Stimulated activated CD8-positive, alpha-beta memory T cell treated with anti-CD3 and anti-CD28 coated beads, Interleukin-7, amount 100 ng/mL, for 1 hour (primary cell): Measurements from ENCODE around the gene CTNNAL1.
"Not testable (repeated sequence)": the region's sequence is repeated elsewhere in the genome, so short reads cannot be mapped to it uniquely, and the experiment has no call there.

Experiments used
- DNase-seq, 2 donors: peaks; one replicate each; pipeline ENCODE4 v3.0.0-alpha.2; 2020; ENCODE audit warnings: low read depth in 2 of 2

Gene CTNNAL1

GRCh38 chr9:108928386-108928785, 84.9 kb downstream of the CTNNAL1 start:
- no peak for DNase-seq

DNA sequence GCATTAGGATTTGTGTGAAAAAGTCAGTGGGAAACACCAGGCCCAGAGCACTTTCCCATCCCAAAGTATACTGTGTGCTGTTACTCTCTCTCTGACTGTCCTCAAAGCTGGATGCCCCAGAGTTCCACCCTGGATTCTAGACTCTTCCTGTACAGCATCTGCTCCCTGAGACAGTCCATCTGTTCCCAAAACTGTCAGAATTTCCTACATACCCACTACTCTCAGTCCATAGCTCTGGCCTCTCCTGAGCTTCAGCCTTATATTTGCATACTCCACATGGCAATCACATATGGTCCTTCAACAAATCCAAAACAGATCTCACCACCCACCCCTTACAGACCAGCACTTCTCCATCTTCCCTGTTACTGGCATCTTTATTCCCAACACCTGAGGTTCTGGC, 88.8 kb downstream of the CTNNAL1 start:
- DNase-seq, result no peak

DNA sequence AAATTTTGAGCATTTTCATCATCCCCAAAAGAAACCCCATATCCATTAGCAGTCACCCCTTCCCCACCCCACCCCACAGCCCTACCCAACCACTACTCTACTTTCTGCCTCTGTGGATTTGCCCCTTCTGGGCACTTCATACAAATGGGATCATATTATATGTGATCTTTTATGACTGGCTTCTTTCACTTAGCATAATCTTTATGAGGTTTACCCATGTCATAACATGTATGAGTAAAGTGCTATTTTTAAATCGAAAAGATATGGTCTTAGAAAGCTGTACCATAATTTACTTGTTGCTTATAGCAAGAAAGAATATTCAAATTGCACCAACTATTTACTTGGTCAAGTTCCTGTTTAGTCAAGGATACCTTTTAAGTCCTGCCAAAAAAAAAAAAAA, 92.1 kb downstream of the CTNNAL1 start:
- no peak for DNase-seq

DNA sequence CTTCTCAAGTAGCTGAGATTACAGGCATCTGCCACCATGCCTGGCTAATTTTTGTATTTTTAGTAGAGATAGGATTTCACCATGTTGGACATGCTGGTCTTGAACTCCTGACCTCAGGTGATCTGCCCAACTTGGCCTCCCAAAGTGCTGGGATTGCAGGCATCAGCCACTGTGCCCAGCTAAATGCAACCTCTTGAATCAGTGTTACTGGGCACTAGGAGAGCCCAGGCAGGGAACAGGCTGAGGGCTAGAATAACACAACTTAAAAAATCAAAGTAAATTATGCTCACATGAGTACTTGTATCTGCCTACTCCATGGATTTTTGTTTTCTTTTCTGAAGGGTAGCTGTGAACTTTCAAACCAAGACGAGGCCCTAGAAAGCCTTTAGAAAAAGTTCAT, 92.9 kb downstream of the CTNNAL1 start:
- DNase-seq, result not testable (repeated sequence)

- DNase-seq, result no peak
Measured at GRCh38 chr9:108919517-108919916, 93.8 kb downstream of the CTNNAL1 start.

DNA sequence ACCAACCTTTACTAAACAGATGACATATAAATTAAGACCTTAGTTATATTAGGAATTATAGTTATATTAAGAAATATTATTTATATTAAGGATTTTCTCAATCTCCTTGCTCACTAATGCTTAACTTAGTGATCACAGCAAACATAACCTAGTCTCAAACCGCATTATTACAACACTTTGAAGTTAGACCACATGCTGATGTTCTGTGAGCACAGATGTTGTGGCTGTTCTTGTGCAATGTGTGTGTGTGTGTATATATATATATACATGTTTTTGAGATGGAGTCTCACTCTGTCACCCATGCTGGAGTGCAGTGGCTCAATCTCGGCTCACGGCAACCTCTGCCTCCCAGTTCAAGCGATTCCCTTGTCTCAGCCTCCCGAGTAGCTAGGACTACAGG, 99.9 kb downstream of the CTNNAL1 start:
- no peak for DNase-seq

- no peak for DNase-seq
Measured at GRCh38 chr9:108911820-108912219, 101.5 kb downstream of the CTNNAL1 start.

- DNase-seq, result no peak
Measured at GRCh38 chr9:108910914-108911313, 102.4 kb downstream of the CTNNAL1 start.

DNA sequence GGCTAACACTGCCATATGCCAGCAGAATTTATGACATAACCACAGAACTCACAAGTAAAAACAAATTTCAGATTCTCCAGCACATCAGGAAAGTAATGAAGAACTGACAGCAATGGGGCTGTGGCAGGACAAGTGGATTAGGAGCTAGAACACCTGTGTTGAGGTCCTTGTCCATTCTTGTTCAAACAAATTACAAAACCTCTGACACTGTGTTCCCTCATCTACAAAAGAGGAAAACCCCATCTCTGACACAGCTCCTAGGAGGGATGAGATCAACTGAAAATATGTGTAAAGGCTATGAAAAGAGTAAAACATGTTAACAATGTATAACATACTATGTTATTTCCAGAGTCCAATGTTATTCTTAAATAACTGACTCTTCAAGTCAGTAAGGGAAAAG, 102.9 kb downstream of the CTNNAL1 start:
- DNase-seq, result no peak

GRCh38 chr9:108905494-108905893, 107.8 kb downstream of the CTNNAL1 start:
- DNase-seq, result no peak

- DNase-seq, result no peak
Measured at GRCh38 chr9:108904161-108904560, 109.1 kb downstream of the CTNNAL1 start.

DNA sequence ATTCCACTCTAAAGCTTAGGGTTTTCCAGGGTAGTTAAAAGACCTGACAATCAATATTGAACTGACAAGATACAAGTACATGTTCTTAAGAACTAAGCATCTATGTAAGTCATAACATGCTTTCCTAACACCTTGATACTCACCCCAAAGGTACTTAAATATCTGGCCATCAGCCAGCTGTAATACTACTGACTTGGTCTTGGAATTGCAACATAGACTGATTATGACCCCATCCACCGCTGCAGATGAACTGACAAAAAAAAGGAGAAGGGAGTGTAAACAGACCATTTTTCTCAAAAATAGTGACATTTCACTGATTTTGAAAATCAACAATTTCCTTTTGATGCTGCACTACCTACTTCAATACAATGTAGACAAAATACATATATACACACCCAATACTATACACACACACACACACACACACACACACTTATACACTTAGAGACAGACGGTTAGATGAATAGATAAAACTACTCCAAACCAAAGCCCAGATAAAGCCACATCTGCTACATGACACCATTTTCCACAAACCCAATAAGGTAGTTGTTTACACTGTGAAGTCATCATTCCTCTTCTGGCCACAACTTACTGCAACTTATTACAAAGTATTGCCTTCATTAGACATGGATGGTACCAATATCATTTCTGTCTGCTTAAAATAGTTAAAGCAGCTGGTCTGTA, 109.7 kb downstream of the CTNNAL1 start:
- no peak for DNase-seq

GRCh38 chr9:108900176-108900575, 113.1 kb downstream of the CTNNAL1 start:
- no peak for DNase-seq

GRCh38 chr9:108899023-108899695, 114.1 kb downstream of the CTNNAL1 start:
- DNase-seq, result not testable (repeated sequence)

DNA sequence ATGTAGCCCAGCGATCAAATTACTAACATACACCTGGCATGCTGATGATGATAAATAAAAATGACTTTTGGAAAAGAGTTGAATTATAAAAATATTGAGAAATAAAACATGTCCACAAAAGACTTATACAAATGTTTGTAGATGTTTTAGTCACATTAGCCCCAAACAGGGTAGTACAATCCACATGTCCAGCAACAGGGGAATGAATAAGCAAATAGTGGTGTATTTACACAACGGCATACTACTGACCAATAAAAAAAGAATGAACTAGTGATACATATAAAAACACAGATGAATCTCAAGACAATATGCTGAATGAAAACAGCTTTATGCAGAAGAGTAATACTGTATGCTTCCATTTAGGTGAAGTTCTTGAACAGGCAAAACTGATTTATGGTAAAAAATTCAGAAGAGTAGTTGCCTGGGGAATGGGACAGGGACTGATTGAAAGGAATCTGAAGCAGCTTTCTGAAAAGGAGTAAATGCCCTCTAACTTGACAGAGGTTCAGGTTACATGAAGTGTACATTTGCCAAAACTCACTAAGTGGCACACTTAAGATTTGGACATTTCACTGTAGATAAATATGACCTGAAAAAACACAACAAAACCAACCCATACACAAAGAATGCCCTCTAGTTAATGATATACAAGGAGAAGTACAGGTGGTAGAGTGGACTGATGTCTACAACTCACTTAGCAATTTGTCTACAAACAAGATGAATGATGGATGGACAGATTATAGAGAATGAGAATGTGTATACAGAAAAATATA, 115.8 kb downstream of the CTNNAL1 start:
- no peak for DNase-seq

GRCh38 chr9:108894225-108894997, 118.9 kb downstream of the CTNNAL1 start:
- no peak for DNase-seq
